Lung (tissue), 12 donors: ENCODE measurements around the gene ANKRD28. TPM values are rescaled to one million over a fixed set of nuclear protein-coding genes. Genes with fewer than 3 reads are reported as not detected.

Experiments
- ATAC-seq: fragments of 200-7000 bp; cut with Tn5 transposase; one replicate; pipeline ENCODE4 v1.9.1; 2020; ENCODE audit warnings: moderate number of reproducible peaks; ENCODE audit not compliant: insufficient read depth, low FRiP score
- DNase-seq, 3 donors: peaks; one replicate each; pipeline ENCODE4 v3.0.0-alpha.2; 2013 to 2017
- H3K27ac ChIP-seq, 2 donors: one replicate each; pipeline ENCODE4 v1.5.1; 2013; ENCODE audit warnings: mild to moderate bottlenecking in 2 of 2, moderate library complexity in 2 of 2, control low read depth in 1 of 2, inconsistent platforms in 1 of 2, low read depth in 1 of 2, low read length in 1 of 2
- H3K27me3 ChIP-seq, 3 donors: one replicate each; pipeline ENCODE4 v1.5.1; 2013; ENCODE audit warnings: low read length in 2 of 3; ENCODE audit not compliant: control insufficient read depth in 3 of 3, insufficient read depth in 3 of 3
- H3K36me3 ChIP-seq, 4 donors: one replicate each; pipeline ENCODE4 v1.5.1; 2013; ENCODE audit warnings: low read length in 4 of 4, mild to moderate bottlenecking in 1 of 4, moderate library complexity in 1 of 4; ENCODE audit not compliant: control insufficient read depth in 4 of 4, insufficient read depth in 4 of 4
- H3K4me1 ChIP-seq, 5 donors: one replicate each; pipeline ENCODE4 v1.5.1; 2013; ENCODE audit warnings: low read length in 5 of 5, mild to moderate bottlenecking in 2 of 5, moderate library complexity in 1 of 5; ENCODE audit not compliant: control insufficient read depth in 5 of 5, insufficient read depth in 5 of 5
- H3K4me3 ChIP-seq: one replicate; pipeline ENCODE4 v1.5.1; 2013; ENCODE audit warnings: mild to moderate bottlenecking, control low read depth, moderate library complexity
- H3K9ac ChIP-seq, 2 donors: one replicate each; pipeline ENCODE4 v1.5.1; 2013; ENCODE audit warnings: low read length in 2 of 2, control low read depth in 1 of 2; ENCODE audit not compliant: insufficient read depth in 1 of 2
- H3K9me3 ChIP-seq, 4 donors: one replicate each; pipeline ENCODE4 v1.5.1; 2013; ENCODE audit warnings: low read length in 3 of 4, mild to moderate bottlenecking in 1 of 4, moderate library complexity in 1 of 4; ENCODE audit not compliant: control insufficient read depth in 4 of 4, insufficient read depth in 3 of 4
- WGBS, 2 donors: extraction: QIAGEN DNeasy Blood & Tissue Kit; methylation state at CpG; one replicate each; pipeline ENCODE4 v1.1.7; 2013; 5-methylcytosine and 5-hydroxymethylcytosine counted together
- polyA plus RNA-seq, 2 donors: library from polyadenylated mRNA; stranded (reverse); fragments of 200-250 nt; gene quantifications; one replicate each; pipeline ENCODE4 v1.2.1, GENCODE V29; 2013
- total RNA-seq, 2 donors: library from RNA; depleted of rRNA in 1 of 2; stranded (reverse); fragments of >200 nt in 1 of 2; gene quantifications; one replicate each; pipeline ENCODE4 v1.2.1, GENCODE V29; 2014 to 2021
- TF ChIP-seq, protein P1 (sequence below): IDR thresholded peaks from 2 replicates; pipeline ENCODE4 v1.5.1; 2012; ENCODE audit warnings: mild to moderate bottlenecking; ENCODE audit errors: control extremely low read depth, extremely low read depth
- donor health status: control.
- donor health status: control.
- donor health status: Bipolar disorder and iron deficiency.
- donor health status: healthy.
- donor health status: DM: yes; HTN: yes; CAD: no.

ANKRD28 gene
- total and polyA plus RNA-seq, 4 donors, result 11.1 to 66.7 (median 39.2) TPM

DNA sequence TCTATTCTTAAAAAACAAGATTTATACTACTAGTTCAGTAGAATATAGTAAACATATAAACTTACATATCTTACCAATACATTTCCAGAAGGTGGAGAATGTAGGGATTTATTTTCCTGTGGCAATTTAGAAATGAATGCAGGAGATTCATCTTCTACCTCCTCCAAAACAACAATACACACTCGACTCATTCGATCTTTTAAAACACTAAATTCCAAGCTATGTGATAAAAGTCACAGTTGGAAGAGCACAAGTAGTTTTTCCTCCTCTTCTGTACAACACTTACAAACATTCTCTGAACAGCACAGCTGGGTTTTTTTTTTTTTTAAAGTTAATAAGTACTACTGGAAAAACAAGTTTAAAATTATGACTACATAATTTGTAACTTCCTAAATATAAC, 1.4 kb downstream of the ANKRD28 start:
- Histone ChIP-seq H3K27ac (no peak overlapping the region), H3K9ac (peak overlapping the region; percentile 16 to 85), H3K9me3 (no peaks in the 10 kb centered on the region), H3K27me3 (no peaks in the 10 kb centered on the region), H3K4me1 (peaks cover 0 to 38% (median 2%) of the 10 kb centered on the region in 5 donors), H3K36me3 (peaks cover 0 to 4% (median under 1%) of the 10 kb centered on the region in 4 donors), H3K4me3 (no peak overlapping the region)
- no peak for ATAC-seq
- WGBS, 2 donors, result 8 to 17% methylated on average over 2 of the region's 2 CpGs
- DNase-seq, result peak in 2 of 3 donors; percentile 39 to 63
- TF ChIP-seq, protein P1, sequence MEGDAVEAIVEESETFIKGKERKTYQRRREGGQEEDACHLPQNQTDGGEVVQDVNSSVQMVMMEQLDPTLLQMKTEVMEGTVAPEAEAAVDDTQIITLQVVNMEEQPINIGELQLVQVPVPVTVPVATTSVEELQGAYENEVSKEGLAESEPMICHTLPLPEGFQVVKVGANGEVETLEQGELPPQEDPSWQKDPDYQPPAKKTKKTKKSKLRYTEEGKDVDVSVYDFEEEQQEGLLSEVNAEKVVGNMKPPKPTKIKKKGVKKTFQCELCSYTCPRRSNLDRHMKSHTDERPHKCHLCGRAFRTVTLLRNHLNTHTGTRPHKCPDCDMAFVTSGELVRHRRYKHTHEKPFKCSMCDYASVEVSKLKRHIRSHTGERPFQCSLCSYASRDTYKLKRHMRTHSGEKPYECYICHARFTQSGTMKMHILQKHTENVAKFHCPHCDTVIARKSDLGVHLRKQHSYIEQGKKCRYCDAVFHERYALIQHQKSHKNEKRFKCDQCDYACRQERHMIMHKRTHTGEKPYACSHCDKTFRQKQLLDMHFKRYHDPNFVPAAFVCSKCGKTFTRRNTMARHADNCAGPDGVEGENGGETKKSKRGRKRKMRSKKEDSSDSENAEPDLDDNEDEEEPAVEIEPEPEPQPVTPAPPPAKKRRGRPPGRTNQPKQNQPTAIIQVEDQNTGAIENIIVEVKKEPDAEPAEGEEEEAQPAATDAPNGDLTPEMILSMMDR, result no peak

DNA sequence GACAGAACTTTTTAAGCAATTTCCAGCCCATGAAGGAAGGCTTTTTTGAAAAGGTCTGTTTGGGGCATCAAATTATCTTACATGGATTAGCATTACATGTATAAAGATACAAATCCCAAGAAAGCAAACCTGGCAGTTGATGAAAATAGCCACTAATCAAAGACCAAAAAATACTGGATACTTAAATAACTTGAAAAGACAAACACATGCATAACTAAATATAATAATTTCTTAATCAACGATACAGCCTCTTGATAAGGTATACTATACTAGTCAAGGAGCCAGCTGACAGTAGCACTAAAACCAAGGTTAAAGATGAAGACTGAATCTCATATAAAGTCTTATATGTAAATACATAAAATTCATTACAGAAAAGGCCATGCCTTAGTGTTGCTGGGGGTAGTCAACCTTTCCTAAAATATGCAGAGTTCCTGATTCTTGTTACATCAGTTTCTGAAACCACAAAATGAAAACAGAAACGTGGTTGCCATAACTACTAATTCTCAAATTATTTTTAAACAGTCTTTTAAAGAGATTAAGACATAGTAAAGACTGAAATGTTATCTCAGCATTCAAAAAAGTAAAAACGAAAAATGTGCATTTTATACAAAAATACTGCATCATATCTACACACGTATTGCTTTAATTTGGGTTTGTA, 2.0 kb downstream of the ANKRD28 start:
- Histone ChIP-seq H3K9ac (peak overlapping the region; percentile 16 to 85), H3K4me1 (peaks cover 0 to 38% (median 2%) of the 10 kb centered on the region in 5 donors), H3K27me3 (no peaks in the 10 kb centered on the region), H3K27ac (no peak overlapping the region), H3K4me3 (no peak overlapping the region), H3K36me3 (peaks cover 0 to 4% (median 1%) of the 10 kb centered on the region in 4 donors), H3K9me3 (no peaks in the 10 kb centered on the region)
- DNase-seq, result peak in 2 of 3 donors; percentile 48 to 72
- 17 to 29% methylated on average over 4 of the region's 4 CpGs for WGBS, 2 donors
- TF ChIP-seq, protein P1, result no peak
- ATAC-seq, result no peak

DNA sequence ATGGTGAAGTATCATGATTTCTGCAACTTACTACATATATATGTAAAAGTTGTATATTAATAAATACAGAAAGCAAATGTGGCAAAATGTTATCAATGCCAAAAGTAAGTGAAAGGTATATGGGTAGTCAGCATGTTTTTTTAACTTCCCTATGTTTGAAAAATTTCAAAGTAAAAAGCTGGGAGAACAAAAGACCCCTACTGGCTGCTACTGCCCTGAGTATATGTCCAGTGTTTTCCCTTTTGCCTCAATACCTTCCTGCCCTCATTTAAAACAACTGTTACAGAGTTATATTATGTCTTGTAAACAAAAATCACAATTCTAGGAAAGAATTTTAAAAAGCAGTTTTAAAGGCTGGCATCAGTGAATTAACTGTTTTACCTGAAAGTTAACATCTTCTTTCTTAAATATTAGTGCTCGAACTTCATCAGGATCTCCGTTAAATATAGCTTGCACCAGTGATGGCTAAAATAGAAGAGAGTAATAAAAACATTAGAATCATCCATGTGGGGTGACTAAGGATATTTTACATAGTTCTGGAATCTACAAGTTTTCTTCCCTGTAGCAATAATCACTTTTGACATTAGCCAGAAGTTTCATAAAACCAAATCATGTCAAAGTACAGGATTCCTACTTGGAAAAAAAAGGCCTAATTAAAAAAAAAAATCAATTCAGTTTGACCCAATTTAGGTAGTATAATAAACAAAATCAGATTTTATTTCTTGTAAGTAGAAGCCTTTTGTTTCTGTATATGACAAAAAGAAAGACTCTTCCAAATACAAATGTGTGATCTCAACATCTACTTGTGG, 2.7 kb downstream of the ANKRD28 start:
- 43 to 65% methylated on average over 2 of the region's 2 CpGs for WGBS, 2 donors
- no peak overlapping the region for H3K9ac ChIP-seq
- H3K27ac ChIP-seq, result no peak overlapping the region
- H3K9me3 ChIP-seq, result no peaks in the 10 kb centered on the region
- H3K27me3 ChIP-seq, result no peaks in the 10 kb centered on the region
- no peak overlapping the region for H3K4me3 ChIP-seq
- H3K36me3 ChIP-seq, result peaks cover 0 to 4% (median 1%) of the 10 kb centered on the region in 4 donors
- H3K4me1 ChIP-seq, result peaks cover 0 to 38% (median 0%) of the 10 kb centered on the region in 5 donors
- ATAC-seq, result no peak
- DNase-seq, result peak in 1 of 3 donors; percentile 52
- TF ChIP-seq, protein P1, result no peak
